NB4 (cell line): ENCODE data around the gene SMARCA4.

Experiments
- MYC ChIP-seq: IDR thresholded peaks from 2 replicates; pipeline ENCODE4 v1.6.1; 2011; ENCODE audit warnings: low read depth, low read length
- POLR2A ChIP-seq: IDR thresholded peaks from 2 replicates; pipeline ENCODE4 v1.6.1; 2011; ENCODE audit warnings: mild to moderate bottlenecking; ENCODE audit not compliant: insufficient read length; ENCODE audit errors: extremely low read depth
- TF ChIP-seq, protein P1 (sequence below): IDR thresholded peaks from one replicate; pipeline ENCODE4 v1.5.1; 2012; ENCODE audit warnings: low read depth, low read length

DNA sequence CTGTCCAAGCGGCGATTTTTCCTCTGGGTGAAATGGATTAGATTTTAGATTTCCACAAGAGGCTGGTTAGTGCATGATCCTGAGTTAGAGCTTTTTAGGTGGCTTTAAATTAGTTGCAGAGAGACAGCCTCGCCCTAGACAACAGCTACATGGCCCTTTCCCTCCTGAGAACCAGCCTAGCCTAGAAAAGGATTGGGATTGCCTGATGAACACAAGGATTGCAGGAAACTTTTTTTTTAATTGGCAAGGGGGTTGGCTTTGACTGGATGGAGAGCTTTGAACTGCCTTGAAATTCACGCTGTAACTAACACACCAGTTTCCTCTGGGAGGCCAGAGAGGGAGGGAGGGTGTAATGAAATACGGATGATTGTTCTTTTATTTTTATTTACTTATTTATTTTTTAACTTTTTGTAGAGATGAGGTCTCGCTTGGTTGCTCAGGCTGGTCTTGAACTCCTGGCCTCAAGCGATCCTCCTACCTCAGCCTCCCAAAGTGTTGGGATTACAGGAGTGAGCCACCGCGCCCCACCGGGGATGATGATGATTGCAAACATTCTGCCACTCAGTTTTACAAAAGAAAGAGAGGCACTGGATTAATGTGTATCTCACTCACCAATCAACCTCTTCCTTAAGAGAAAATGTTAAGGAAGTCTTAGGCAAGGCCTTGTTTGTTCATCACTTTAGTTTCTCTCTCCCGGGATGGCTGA, 130.3 kb downstream of the SMARCA4 start:
- TF ChIP-seq, protein P1, sequence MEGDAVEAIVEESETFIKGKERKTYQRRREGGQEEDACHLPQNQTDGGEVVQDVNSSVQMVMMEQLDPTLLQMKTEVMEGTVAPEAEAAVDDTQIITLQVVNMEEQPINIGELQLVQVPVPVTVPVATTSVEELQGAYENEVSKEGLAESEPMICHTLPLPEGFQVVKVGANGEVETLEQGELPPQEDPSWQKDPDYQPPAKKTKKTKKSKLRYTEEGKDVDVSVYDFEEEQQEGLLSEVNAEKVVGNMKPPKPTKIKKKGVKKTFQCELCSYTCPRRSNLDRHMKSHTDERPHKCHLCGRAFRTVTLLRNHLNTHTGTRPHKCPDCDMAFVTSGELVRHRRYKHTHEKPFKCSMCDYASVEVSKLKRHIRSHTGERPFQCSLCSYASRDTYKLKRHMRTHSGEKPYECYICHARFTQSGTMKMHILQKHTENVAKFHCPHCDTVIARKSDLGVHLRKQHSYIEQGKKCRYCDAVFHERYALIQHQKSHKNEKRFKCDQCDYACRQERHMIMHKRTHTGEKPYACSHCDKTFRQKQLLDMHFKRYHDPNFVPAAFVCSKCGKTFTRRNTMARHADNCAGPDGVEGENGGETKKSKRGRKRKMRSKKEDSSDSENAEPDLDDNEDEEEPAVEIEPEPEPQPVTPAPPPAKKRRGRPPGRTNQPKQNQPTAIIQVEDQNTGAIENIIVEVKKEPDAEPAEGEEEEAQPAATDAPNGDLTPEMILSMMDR = no peak
- no peak for TF ChIP-seq POLR2A
- TF ChIP-seq MYC = no peak
